GM23338 (cell line): ENCODE measurements around the gene BNC1.

ENCODE experiments used
- CREB1 ChIP-seq: fragments of 250-450 bp; sonication (Bioruptor Pico); IDR thresholded peaks from 2 replicates; pipeline ENCODE4 v1.5.0; 2020; ENCODE audit warnings: low read depth, mild to moderate bottlenecking, moderate library complexity
- CTCF ChIP-seq, 2 experiments: fragments of 200-600 bp in 1 of 2; sonication (generic) in 1 of 2; conservative IDR thresholded peaks; 2 replicates each; pipeline versions ENCODE4 v1.5.1 to v1.6.1; 2016 to 2017; ENCODE audit warnings: antibody characterized with exemption in 2 of 2, low read depth in 2 of 2, mild to moderate bottlenecking in 2 of 2, moderate library complexity in 1 of 2
- EZH2 ChIP-seq: fragments of 200-600 bp; sonication (generic); IDR thresholded peaks from one replicate; pipeline ENCODE4 v1.8.0; 2017; ENCODE audit warnings: antibody characterized with exemption, mild to moderate bottlenecking, low read depth; ENCODE audit not compliant: unreplicated experiment
- EZH2phosphoT487 ChIP-seq: fragments of 200-600 bp; sonication (generic); IDR thresholded peaks from one replicate; pipeline ENCODE4 v1.8.1; 2018; ENCODE audit warnings: antibody characterized with exemption; ENCODE audit not compliant: unreplicated experiment
- POLR2AphosphoS5 ChIP-seq: IDR thresholded peaks from 2 replicates; pipeline ENCODE4 v1.6.1; 2016; ENCODE audit warnings: antibody characterized with exemption, low read depth
- REST ChIP-seq: IDR thresholded peaks from one replicate; pipeline ENCODE4 v1.6.1; 2018; ENCODE audit warnings: antibody characterized with exemption; ENCODE audit not compliant: unreplicated experiment
- ZNF114 ChIP-seq: fragments of 250-450 bp; sonication (Bioruptor Pico); IDR thresholded peaks from 2 replicates; pipeline ENCODE4 v1.5.0; 2020; ENCODE audit warnings: mild to moderate bottlenecking, moderate library complexity
- ZNF331 ChIP-seq: fragments of 250-450 bp; sonication (Bioruptor Pico); IDR thresholded peaks from 2 replicates; pipeline ENCODE4 v1.5.0; 2020; ENCODE audit warnings: low read depth, mild to moderate bottlenecking, moderate library complexity
- TF ChIP-seq, protein P1 (sequence below): IDR thresholded peaks from 2 replicates; pipeline ENCODE4 v1.6.1; 2016; ENCODE audit warnings: antibody characterized with exemption

- TF ChIP-seq CTCF (conservative IDR thresholded peaks at IDR 0.05; ENCODE audit: low read depth in 2 of 2) = no peak
- no peak for TF ChIP-seq CREB1 (CRISPR knock-in tag)
- TF ChIP-seq ZNF331 = no peak
- no peak for TF ChIP-seq EZH2phosphoT487
- TF ChIP-seq EZH2 = no peak
- TF ChIP-seq, protein P1, sequence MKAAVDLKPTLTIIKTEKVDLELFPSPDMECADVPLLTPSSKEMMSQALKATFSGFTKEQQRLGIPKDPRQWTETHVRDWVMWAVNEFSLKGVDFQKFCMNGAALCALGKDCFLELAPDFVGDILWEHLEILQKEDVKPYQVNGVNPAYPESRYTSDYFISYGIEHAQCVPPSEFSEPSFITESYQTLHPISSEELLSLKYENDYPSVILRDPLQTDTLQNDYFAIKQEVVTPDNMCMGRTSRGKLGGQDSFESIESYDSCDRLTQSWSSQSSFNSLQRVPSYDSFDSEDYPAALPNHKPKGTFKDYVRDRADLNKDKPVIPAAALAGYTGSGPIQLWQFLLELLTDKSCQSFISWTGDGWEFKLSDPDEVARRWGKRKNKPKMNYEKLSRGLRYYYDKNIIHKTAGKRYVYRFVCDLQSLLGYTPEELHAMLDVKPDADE = no peak
- no peak for TF ChIP-seq POLR2AphosphoS5
- TF ChIP-seq ZNF114 (CRISPR knock-in tag) = no peak
- no peak for TF ChIP-seq REST
Observed at GRCh38 chr15:83306561-83306960, 22.1 kb upstream of the BNC1 start.
